Measurements from ENCODE around the gene DTNBP1.
"Not testable (repeated sequence)": the region's sequence is repeated elsewhere in the genome, so short reads cannot be mapped to it uniquely, and the experiment has no call there.

DTNBP1 gene

DNA sequence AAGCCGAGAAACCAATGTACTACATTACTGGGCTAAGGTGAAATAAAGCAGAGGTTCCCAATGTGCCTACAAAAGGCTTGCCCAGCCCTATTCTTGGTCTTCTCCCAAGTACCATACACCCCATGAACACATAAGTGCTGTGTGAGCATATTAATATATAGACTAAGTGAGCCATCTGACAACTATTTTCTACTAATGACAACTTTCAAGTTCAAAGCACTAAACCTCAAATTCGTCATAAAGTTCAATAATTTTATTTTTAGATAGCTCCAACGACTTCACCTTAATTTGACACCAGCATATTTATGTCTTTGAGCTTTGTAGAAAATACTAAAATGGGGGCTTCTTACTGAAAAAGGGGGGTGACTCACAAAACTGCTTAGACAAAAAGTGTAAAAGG, 6.7 kb downstream of the DTNBP1 start:
- no peak for DNase-seq
- no peaks in the 10 kb centered on the region for H3K27me3 Mint-ChIP-seq
- H3K27ac Mint-ChIP-seq = no peak overlapping the region
- H3K9me3 Mint-ChIP-seq = no peaks in the 10 kb centered on the region
- peaks cover 63% of the 10 kb centered on the region for H3K4me1 Mint-ChIP-seq (ENCODE audit: low read depth)
- H3K4me3 Mint-ChIP-seq = no peak overlapping the region
- peaks cover 46% of the 10 kb centered on the region for H3K36me3 Mint-ChIP-seq (ENCODE audit: low read depth)

DNA sequence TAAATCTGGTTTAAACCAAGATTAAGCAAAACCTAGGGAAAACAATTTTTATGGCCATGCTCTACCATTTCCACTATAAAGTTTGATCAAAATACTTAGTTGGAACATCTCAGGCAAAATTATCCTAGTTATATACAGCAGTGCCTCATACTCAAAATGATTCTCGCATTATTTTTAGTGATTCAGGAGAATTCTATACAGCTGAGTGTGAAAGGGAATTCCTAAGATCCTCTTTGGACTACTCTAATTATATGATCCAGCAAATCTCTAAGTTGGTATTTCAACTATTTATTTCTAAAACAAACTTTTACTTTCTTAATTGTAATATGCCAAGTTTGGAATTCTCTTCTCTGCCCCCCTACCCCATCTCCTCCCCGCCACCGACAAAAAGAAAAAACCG, 8.6 kb downstream of the DTNBP1 start:
- no peak for DNase-seq
- H3K4me3 Mint-ChIP-seq = no peak overlapping the region
- H3K36me3 Mint-ChIP-seq (ENCODE audit: low read depth) = peaks cover 50% of the 10 kb centered on the region
- H3K9me3 Mint-ChIP-seq = no peaks in the 10 kb centered on the region
- H3K4me1 Mint-ChIP-seq (ENCODE audit: low read depth) = peaks cover 52% of the 10 kb centered on the region
- no peak overlapping the region for H3K27ac Mint-ChIP-seq
- H3K27me3 Mint-ChIP-seq = no peaks in the 10 kb centered on the region

DNA sequence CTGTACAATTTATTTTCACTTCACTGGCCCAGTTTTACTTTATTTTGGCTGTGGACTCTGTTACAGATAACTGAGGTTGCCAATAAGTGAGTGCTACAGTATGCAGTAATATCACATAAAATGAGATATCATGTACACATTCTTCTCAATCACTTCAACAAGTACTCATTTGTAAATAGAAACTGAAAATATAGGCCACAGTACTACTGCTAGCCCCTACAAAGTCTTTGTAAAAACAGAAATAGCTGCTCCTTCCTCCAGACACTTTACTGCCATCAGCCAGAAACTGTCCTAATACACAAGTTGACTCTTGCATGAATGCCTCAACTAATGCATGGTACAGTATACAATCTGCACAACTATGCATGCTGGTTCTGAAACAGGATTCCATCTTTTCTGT, 9.2 kb downstream of the DTNBP1 start:
- Mint-ChIP-seq H3K9me3 (no peaks in the 10 kb centered on the region), H3K4me1 (ENCODE audit: low read depth) (peaks cover 51% of the 10 kb centered on the region), H3K27ac (no peak overlapping the region), H3K36me3 (ENCODE audit: low read depth) (peaks cover 50% of the 10 kb centered on the region), H3K4me3 (no peak overlapping the region), H3K27me3 (no peaks in the 10 kb centered on the region)
- no peak for DNase-seq

DNA sequence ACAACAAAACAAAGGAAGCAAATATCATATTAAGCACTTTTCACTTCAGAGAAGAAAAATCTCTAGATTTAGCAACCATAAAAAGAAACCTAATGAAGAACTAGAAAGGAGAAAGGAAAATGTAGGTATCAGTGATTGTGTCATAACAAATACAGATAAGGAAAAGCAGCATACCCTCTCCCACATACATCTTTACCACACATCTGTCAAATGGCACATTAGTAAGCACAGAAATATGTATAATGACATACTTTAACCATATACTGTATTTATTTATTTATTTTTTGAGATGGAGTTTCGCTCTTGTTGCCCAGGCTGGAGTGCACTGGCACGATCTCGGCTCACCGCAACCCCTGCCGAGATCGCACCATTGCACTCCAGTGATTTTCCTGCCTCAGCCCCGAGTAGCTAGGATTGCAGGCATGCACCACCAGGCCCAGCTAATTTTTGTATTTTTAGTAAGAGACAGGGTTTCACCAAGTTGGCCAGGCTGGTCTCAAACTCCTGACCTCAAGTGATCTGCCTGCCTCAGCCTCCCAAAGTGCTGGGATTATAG, 12.7 kb downstream of the DTNBP1 start:
- Mint-ChIP-seq H3K9me3 (peaks cover 24% of the 10 kb centered on the region), H3K4me1 (ENCODE audit: low read depth) (peaks cover 42% of the 10 kb centered on the region), H3K36me3 (ENCODE audit: low read depth) (peaks cover 78% of the 10 kb centered on the region)
- H3K27me3 Mint-ChIP-seq, DNase-seq, H3K27ac Mint-ChIP-seq, H3K4me3 Mint-ChIP-seq: not testable (repeated sequence)

DNA sequence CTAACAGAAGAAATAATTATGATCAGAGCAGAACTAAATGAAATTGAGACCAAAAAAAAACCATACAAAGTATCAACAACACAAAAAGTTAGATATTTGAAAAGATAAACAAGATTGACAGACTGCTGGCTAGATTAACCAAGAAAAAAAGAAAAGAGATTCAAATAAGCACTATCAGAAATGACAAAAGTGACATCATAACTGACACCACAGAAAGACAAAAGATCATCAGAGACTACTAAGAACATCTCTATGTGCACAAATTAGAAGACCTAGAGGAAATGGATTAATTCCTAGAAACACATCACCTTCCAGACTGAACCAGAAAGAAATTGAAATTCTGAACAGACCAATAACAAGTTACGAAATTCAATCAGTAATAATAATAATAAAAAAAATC, 17.9 kb downstream of the DTNBP1 start:
- H3K4me1 Mint-ChIP-seq (ENCODE audit: low read depth) = peaks cover 33% of the 10 kb centered on the region
- H3K27me3 Mint-ChIP-seq = no peaks in the 10 kb centered on the region
- no peak overlapping the region for H3K4me3 Mint-ChIP-seq
- peaks cover 42% of the 10 kb centered on the region for H3K9me3 Mint-ChIP-seq
- H3K27ac Mint-ChIP-seq = no peak overlapping the region
- peaks cover 96% of the 10 kb centered on the region for H3K36me3 Mint-ChIP-seq (ENCODE audit: low read depth)
- no peak for DNase-seq

DNA sequence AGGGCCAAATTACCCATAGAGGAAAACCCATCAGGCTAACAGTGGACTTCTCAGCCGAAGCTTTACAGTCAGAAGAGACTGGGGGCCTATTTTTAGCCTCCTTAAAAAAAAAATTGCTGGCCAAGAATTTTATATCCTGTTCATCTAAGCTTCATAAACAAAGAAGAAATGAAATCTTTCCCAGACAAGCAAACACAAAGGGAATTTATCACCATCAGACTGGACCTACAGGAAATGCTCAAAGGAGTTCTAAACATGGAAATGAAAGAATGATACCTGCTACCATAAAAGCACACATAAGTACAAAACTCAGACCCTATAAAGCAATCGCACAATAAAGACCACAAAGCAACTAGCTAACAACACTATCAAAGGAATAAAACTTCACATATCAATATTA, 19.3 kb downstream of the DTNBP1 start:
- DNase-seq = no peak
- peaks cover 28% of the 10 kb centered on the region for H3K4me1 Mint-ChIP-seq (ENCODE audit: low read depth)
- H3K4me3 Mint-ChIP-seq = no peak overlapping the region
- no peak overlapping the region for H3K27ac Mint-ChIP-seq
- H3K36me3 Mint-ChIP-seq (ENCODE audit: low read depth) = peaks cover 97% of the 10 kb centered on the region
- H3K27me3 Mint-ChIP-seq = no peaks in the 10 kb centered on the region
- peaks cover 42% of the 10 kb centered on the region for H3K9me3 Mint-ChIP-seq

DNA sequence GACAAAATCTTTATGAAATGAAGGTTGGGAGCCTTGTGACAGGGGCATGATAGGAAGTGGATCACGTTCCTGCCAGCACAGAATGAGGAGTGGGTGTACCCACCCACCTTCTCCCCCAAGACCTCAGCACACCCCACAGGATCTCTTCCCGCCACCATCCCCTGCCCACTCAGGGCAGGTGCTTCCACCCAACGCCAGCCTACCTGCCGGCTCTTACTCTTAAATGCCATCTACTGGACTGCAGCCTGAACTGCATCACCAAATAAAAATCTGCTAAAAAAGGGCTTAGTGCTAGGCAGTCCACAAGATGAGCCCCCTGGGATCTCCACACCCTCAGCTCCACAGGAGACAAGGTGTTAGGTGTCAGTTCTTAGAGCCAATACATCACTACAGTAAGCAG, 20.6 kb downstream of the DTNBP1 start:
- Mint-ChIP-seq H3K27me3 (no peaks in the 10 kb centered on the region), H3K27ac (no peak overlapping the region), H3K4me1 (ENCODE audit: low read depth) (peaks cover 21% of the 10 kb centered on the region), H3K4me3 (no peak overlapping the region), H3K36me3 (ENCODE audit: low read depth) (peaks cover 95% of the 10 kb centered on the region), H3K9me3 (peaks cover 33% of the 10 kb centered on the region)
- no peak for DNase-seq

DNA sequence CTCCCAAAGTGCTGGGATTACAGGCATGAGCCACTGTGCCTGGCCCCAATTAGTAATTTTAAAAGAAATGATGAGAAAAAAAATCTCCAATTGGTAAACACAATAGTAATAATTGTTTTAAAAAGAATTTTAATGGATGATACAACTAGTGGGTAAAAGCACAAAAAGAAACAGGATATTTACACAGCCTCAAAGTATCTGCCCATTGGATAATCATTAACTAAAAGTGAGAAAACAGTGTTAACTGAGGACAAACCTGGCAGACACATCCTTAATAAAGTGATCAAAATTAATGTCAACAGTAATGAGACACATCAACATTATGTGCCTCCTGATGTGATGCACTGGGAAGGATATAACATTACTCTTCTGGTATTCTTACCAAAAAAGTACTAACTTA, 24.5 kb downstream of the DTNBP1 start:
- Mint-ChIP-seq H3K9me3 (peaks cover 2% of the 10 kb centered on the region), H3K4me1 (ENCODE audit: low read depth) (peaks cover 7% of the 10 kb centered on the region)

DNA sequence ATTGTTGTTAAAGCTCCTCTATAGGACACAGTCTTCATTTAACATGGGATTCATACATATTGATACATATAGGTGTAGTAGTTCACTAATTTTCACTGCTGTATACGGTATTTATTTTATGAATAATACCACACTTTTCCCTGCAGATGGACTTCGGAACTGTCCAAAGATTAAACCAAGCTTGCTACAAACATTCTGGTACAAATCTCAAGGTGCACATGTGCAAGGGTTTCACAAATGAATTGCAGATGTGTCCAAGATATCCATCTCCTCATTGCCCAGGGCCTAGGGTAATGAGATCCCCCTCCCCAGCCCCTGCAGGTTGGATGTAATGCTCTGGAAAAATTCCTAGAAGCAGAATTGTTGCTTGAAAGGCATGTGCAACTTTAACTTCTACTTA, 31.4 kb downstream of the DTNBP1 start:
- Mint-ChIP-seq H3K36me3 (ENCODE audit: low read depth) (peaks cover 44% of the 10 kb centered on the region), H3K27me3 (no peaks in the 10 kb centered on the region), H3K4me1 (ENCODE audit: low read depth) (peaks cover 43% of the 10 kb centered on the region), H3K4me3 (no peak overlapping the region), H3K27ac (no peak overlapping the region), H3K9me3 (no peaks in the 10 kb centered on the region)
- no peak for DNase-seq

More for the DNA sequence above, 24.5 kb downstream of the DTNBP1 start:
- Mint-ChIP-seq H3K36me3 (ENCODE audit: low read depth) (peaks cover 86% of the 10 kb centered on the region), H3K27me3 (no peaks in the 10 kb centered on the region), H3K27ac (no peak overlapping the region), H3K4me3 (no peak overlapping the region)
- DNase-seq = no peak

DNA sequence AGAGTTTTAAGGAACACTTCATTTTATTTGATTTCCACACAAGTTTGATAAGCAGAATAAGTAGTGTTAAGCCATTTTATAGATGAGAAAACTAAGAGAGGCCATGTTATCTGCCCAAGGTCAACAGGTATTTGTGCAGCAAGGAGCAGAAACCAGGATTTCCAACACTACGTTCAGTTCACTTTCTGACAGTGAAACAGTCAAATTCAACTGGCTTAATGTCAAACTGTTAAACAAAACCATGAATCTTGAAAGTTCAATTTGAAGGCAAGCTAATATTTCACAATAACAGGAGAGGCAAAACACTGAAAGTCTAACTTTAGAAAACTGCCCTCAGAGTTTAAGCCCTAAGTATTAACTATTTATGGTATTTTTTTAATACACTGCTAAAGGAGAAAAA, 32.6 kb downstream of the DTNBP1 start:
- Mint-ChIP-seq H3K27me3 (no peaks in the 10 kb centered on the region), H3K36me3 (ENCODE audit: low read depth) (peaks cover 45% of the 10 kb centered on the region), H3K4me1 (ENCODE audit: low read depth) (peaks cover 55% of the 10 kb centered on the region), H3K27ac (no peak overlapping the region), H3K9me3 (no peaks in the 10 kb centered on the region), H3K4me3 (no peak overlapping the region)
- DNase-seq = no peak

DNA sequence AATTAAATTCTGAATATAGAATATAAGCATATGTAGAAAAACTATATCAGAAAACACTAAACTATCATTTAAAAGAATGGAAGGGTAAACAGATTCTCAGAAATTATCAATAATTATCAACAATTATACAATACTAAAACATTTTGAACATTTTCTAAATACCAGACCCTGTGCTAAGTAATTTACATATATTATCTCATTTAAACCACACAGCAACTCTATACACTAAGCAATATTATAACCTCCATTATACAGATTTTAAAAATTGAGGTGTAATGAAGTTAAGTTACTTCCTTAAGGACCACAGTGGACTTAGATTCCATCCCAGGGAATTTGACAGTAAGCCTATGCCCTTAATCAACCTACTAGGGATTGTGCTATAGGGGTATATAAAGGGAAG, 33.3 kb downstream of the DTNBP1 start:
- H3K9me3 Mint-ChIP-seq = no peaks in the 10 kb centered on the region
- no peak for DNase-seq
- no peak overlapping the region for H3K4me3 Mint-ChIP-seq
- no peaks in the 10 kb centered on the region for H3K27me3 Mint-ChIP-seq
- H3K36me3 Mint-ChIP-seq (ENCODE audit: low read depth) = peaks cover 44% of the 10 kb centered on the region
- H3K27ac Mint-ChIP-seq = no peak overlapping the region
- peaks cover 59% of the 10 kb centered on the region for H3K4me1 Mint-ChIP-seq (ENCODE audit: low read depth)

DNA sequence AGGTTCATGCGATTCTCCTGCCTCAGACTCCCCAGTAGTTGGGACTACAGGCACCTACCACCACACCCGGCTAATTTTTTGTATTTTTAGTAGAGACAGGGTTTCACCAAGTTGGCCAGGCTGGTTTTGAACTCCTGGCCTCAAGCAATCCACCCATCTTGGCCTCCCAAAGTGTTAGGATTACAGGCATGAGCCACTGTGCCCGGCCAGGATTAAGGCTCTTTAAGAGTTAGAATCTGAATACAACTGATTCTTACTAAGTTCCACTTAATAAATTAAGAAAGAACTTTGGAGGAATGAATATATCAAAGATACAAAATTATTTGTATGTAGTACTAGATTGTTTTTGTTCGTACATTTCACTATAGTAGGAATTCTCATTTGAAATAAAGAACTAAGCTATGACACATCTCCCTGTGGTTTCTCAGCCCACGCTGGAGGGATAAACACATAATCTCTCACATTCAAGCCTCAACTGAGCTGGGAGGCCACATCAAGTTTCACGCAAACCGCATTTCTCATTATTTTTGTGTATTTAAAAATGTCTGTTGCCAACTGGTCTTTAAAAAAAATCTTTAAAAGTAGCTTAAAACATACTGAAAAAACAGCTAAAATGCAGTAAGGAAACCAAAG, 34.2 kb downstream of the DTNBP1 start:
- Mint-ChIP-seq H3K36me3 (ENCODE audit: low read depth) (peaks cover 45% of the 10 kb centered on the region), H3K27me3 (no peaks in the 10 kb centered on the region), H3K27ac (no peak overlapping the region), H3K4me3 (peak overlapping the region; percentile 53), H3K9me3 (no peaks in the 10 kb centered on the region), H3K4me1 (ENCODE audit: low read depth) (peaks cover 67% of the 10 kb centered on the region)
- peak; percentile 50 for DNase-seq

DNA sequence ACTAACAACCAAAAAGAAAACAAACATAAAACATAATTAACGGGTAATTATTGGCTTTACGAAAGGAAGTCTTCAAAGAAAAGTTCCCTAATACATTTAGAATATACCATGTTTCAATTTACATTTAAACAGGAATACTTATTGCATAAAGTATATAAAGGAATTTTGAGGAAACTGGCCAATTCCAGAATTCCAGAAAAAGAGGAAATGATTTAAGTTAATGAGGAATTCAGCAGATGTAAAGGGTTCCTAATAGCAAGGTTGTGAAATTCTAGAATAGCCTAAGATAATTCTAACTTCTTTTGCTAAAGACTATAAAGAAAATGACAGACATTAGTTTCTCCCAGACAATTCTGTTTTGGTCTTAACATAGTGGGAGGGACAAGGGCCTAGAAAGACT, 35.0 kb downstream of the DTNBP1 start:
- Mint-ChIP-seq H3K4me1 (ENCODE audit: low read depth) (peaks cover 71% of the 10 kb centered on the region), H3K4me3 (no peak overlapping the region), H3K36me3 (ENCODE audit: low read depth) (peaks cover 39% of the 10 kb centered on the region), H3K9me3 (no peaks in the 10 kb centered on the region), H3K27ac (no peak overlapping the region), H3K27me3 (no peaks in the 10 kb centered on the region)
- DNase-seq = no peak

DNA sequence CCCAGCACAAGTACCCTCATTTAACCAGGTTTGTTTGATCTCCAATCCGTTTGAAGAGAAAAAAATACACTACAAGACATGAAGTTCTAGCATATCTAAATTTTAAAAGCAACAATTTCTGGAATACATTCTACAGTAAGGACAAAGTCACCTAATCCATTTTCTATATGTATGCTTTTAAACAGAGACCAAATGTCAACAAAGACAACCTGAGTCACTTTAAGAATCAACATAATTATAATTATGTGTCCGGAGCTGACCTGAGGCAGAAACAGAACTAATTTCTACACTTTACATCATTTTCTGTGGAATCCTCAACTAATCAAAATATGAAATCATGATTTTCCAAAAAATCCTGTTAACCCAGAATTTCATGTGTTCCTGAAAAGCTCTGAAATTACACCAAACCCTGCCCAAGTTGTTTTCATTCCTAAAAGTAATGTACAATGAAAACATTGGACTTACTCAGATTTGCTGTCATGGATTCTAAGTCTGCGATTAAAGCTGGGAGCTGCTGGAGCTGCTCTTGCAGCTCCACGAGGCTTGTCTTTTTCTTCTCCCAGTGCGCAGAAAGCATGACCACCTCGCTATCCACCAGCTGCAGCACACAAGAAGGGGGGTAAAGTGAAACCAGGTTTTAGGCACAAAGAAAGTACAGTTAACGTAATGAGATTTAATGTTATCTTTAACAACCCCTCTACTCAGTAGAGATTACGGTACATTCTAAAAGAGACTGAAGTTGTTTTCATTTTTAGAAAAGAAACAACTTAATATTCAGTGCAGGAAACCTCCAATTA, 35.8 kb downstream of the DTNBP1 start:
- H3K4me1 Mint-ChIP-seq (ENCODE audit: low read depth) = peaks cover 78% of the 10 kb centered on the region
- H3K9me3 Mint-ChIP-seq = no peaks in the 10 kb centered on the region
- no peak overlapping the region for H3K4me3 Mint-ChIP-seq
- H3K27ac Mint-ChIP-seq = no peak overlapping the region
- peaks cover 39% of the 10 kb centered on the region for H3K36me3 Mint-ChIP-seq (ENCODE audit: low read depth)
- H3K27me3 Mint-ChIP-seq = no peaks in the 10 kb centered on the region
- no peak for DNase-seq

DNA sequence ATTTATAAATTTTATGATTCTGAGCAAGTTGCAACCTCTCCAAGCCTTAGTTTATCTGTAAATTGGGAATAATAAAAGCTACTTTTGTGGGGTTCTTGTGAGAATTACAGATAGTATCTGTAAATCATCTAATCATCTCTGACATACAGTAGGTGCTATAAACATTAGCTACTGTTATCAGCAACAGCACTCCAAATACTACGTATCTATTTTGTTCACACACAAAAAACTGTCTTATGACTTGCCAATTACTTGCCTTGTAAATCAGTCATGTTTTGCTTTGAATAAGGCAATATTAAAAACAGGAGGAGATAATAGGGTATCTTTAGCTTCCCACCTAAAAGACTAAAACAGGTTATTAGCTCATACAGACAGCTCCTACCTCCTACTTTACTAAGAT, 36.7 kb downstream of the DTNBP1 start:
- Mint-ChIP-seq H3K27me3 (no peaks in the 10 kb centered on the region), H3K4me1 (ENCODE audit: low read depth) (peaks cover 82% of the 10 kb centered on the region), H3K36me3 (ENCODE audit: low read depth) (peaks cover 36% of the 10 kb centered on the region), H3K9me3 (no peaks in the 10 kb centered on the region), H3K27ac (no peak overlapping the region), H3K4me3 (no peak overlapping the region)
- no peak for DNase-seq

All from activated T-cell treated with anti-CD3 and anti-CD28 coated beads, Interleukin-2, amount 50 U/mL, for 24 hours (primary cell).